Measurements from ENCODE around the gene ECE2.
A peak's percentile ranks its signal among the peaks of the same experiment; 100 is the strongest.
"Not testable (repeated sequence)": the region's sequence is repeated elsewhere in the genome, so short reads cannot be mapped to it uniquely, and the experiment has no call there.

ECE2 gene

GRCh38 chr3:184336547-184337398 is 61.0 kb downstream of the ECE2 start:
- peak in 1 of 5 experiments; percentile 35 for DNase-seq

- no peak for DNase-seq
Observed at GRCh38 chr3:184337399-184337714, 61.5 kb downstream of the ECE2 start, which contains the start of gene FAM131A. FAM131A (plus strand) TSS chr3:184337600; CDS start chr3:184337631, 31 bp downstream.

- no peak for DNase-seq
Observed at GRCh38 chr3:184337981-184338380, 62.2 kb downstream of the ECE2 start.

GRCh38 chr3:184338511-184338945 is 62.7 kb downstream of the ECE2 start:
- peak in 1 of 5 experiments; percentile 23 for DNase-seq

GRCh38 chr3:184339001-184339400 is 63.2 kb downstream of the ECE2 start:
- no peak for DNase-seq

GRCh38 chr3:184339451-184340135 is 63.8 kb downstream of the ECE2 start:
- DNase-seq: not testable (repeated sequence)

GRCh38 chr3:184341925-184342324 is 66.1 kb downstream of the ECE2 start:
- DNase-seq: no peak

Measured in T-helper 2 cell (primary cell).